SK-N-SH (cell line): ENCODE measurements around the gene SIM1.

Source experiments
- CTCF ChIP-seq: fragments of 200-600 bp; sonication (generic); IDR thresholded peaks from 2 replicates; pipeline ENCODE4 v1.6.1; 2017; ENCODE audit warnings: antibody characterized with exemption, mild to moderate bottlenecking, moderate library complexity
- MXI1 ChIP-seq: IDR thresholded peaks from 2 replicates; pipeline ENCODE4 v1.6.1; 2012; ENCODE audit warnings: mild to moderate bottlenecking, low read depth, low read length, improper control_type of control experiment
- RCOR1 ChIP-seq: fragments of 150-350 bp; IDR thresholded peaks from 2 replicates; pipeline ENCODE4 v1.6.1; 2017; ENCODE audit warnings: antibody characterized with exemption, low read length
- TAF1 ChIP-seq: IDR thresholded peaks from 2 replicates; pipeline ENCODE4 v1.6.1; 2012; ENCODE audit warnings: low read depth, mild to moderate bottlenecking, low read length, moderate library complexity, borderline replicate concordance
- TCF12 ChIP-seq: IDR thresholded peaks from 2 replicates; pipeline ENCODE4 v1.4.0; 2012
- USF2 ChIP-seq: fragments of 150-350 bp; IDR thresholded peaks from 2 replicates; pipeline ENCODE4 v1.6.1; 2017; ENCODE audit warnings: antibody characterized with exemption, low read length, low read depth, borderline replicate concordance

- TF ChIP-seq TCF12 = no peak
- no peak for TF ChIP-seq RCOR1
- no peak for TF ChIP-seq MXI1
- peak; percentile 91 for TF ChIP-seq CTCF
- TF ChIP-seq TAF1 = no peak
- no peak for TF ChIP-seq USF2
Measured at GRCh38 chr6:100479179-100480035, 14.7 kb upstream of the SIM1 start.
